Ovary (tissue), 3 donors: ENCODE data around the gene OR6Y1.

Source experiments
- EP300 ChIP-seq: sonication (generic); formaldehyde crosslinking; IDR thresholded peaks from one replicate; pipeline ENCODE4 v1.6.1; 2017; ENCODE audit warnings: antibody characterized with exemption
- POLR2A ChIP-seq: fragments of 450-650 bp; IDR thresholded peaks from one replicate; pipeline ENCODE4 v1.6.1; 2017; ENCODE audit warnings: antibody characterized with exemption, mild to moderate bottlenecking, moderate library complexity
- TF ChIP-seq, protein P1 (sequence below), 3 donors: fragments of 450-650 bp in 2 of 3; fragments of 200-600 bp in 1 of 3; IDR thresholded peaks; one replicate each; pipeline versions ENCODE4 v1.5.1 to v1.8.0; 2016 to 2022; ENCODE audit warnings: antibody characterized with exemption in 3 of 3, mild to moderate bottlenecking in 1 of 3
- donor health status: DM: no; HTN: no; CAD: no.

DNA sequence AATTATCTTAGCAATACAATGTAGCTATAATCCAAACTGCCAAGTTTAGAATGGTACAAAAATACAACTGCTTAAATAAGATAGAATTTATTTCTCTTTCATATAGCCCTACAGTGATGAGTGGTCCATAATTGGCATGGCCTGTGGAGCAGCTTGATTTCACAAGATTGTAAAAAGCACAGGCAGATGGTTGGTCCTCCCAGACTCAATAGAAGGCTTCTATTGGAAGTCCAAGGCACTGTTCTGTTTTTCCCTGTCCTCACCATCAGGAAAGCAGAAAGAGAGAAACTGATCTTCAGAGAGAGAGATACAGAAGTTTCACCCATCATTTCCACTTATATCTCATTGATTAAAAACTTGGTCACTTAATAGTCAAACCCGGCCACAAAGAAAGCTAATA lies 18.0 kb upstream of the OR6Y1 start:
- TF ChIP-seq EP300 (no peak), POLR2A (no peak)
- TF ChIP-seq, protein P1, sequence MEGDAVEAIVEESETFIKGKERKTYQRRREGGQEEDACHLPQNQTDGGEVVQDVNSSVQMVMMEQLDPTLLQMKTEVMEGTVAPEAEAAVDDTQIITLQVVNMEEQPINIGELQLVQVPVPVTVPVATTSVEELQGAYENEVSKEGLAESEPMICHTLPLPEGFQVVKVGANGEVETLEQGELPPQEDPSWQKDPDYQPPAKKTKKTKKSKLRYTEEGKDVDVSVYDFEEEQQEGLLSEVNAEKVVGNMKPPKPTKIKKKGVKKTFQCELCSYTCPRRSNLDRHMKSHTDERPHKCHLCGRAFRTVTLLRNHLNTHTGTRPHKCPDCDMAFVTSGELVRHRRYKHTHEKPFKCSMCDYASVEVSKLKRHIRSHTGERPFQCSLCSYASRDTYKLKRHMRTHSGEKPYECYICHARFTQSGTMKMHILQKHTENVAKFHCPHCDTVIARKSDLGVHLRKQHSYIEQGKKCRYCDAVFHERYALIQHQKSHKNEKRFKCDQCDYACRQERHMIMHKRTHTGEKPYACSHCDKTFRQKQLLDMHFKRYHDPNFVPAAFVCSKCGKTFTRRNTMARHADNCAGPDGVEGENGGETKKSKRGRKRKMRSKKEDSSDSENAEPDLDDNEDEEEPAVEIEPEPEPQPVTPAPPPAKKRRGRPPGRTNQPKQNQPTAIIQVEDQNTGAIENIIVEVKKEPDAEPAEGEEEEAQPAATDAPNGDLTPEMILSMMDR (IDR thresholded peaks at IDR 0.05), result no peak
